HG03439 (cell line): Measurements from ENCODE around the gene NFKB1.
"Not testable (repeated sequence)": the region's sequence is repeated elsewhere in the genome, so short reads cannot be mapped to it uniquely, and the experiment has no call there.

Source experiments
- ATAC-seq: cut with Tn5 transposase; IDR thresholded peaks from one replicate; pipeline ENCODE4 v1.9.1; 2021; ENCODE audit warnings: mild to moderate bottlenecking, moderate library complexity; ENCODE audit not compliant: unreplicated experiment

NFKB1 gene

GRCh38 chr4:102598086-102598761 lies 97.1 kb downstream of the NFKB1 start:
- no peak for ATAC-seq

DNA sequence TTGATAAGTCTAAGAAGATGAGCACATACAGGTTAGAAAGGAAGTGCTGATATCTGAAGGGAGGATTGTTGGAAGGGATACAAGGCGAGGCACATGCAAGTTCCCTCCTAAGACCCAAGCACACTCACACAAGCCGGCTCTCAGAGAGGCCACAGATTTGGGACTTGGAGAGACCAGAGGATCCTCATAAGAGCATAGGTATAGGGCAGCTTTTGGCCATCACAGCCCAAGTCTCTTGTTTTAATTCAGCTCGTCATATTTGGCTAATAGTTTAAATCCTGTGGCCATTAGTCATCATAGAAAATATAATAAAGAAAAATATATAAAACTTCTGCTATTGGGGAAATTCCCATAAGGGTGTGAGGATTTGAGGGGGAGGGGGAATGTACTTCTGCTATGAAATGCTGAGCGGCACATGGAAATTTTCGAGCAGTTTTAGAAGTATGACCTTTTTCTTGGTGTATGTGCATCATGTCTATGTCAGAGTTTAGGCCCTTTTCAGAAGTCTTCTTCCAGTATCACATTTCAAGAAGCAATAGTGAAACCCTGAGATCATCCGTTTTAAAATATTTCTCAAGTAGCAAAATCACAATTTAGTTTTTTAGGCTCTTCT lies 97.7 kb downstream of the NFKB1 start:
- ATAC-seq = peak; percentile 72

DNA sequence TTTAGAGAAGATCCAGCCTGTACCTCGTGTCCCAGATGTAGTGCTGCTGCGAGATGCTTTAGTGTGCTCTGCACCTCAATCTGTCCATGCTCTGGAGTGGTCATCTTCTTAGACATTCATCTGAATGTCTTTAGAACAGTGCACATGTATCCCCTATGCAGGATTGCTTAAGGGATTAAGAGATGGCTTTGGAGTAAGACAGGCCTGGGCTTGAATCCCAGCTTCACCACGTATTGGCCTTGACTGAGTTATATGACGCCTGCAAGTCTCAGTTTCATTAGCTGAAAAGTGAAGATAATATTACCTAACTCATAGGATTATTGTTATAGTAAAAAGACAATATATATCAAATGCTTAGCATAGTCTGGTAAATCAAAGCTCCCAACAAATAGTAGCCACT lies 98.3 kb downstream of the NFKB1 start:
- peak; percentile 33 for ATAC-seq

DNA sequence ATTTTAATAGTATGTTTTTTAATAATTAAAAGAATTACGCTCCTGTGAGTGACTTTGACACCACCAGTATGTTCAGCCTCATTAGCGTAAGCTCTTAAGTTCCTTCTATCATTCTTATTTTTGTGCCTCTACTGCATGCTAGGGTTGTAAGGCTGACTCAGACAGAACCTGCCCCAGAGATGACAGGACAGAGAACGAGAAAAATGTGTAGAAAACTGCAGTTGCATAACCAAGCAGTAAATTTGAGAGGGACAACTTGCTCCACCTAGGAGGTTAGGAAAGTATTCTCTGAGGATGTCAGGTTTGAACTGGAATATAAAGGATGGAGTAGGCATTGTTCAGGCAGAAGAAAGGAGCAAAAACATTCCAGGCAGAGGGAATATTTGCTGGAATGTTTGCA lies 98.7 kb downstream of the NFKB1 start:
- ATAC-seq = no peak

- ATAC-seq = no peak
Measured at GRCh38 chr4:102600689-102601088, 99.5 kb downstream of the NFKB1 start.

DNA sequence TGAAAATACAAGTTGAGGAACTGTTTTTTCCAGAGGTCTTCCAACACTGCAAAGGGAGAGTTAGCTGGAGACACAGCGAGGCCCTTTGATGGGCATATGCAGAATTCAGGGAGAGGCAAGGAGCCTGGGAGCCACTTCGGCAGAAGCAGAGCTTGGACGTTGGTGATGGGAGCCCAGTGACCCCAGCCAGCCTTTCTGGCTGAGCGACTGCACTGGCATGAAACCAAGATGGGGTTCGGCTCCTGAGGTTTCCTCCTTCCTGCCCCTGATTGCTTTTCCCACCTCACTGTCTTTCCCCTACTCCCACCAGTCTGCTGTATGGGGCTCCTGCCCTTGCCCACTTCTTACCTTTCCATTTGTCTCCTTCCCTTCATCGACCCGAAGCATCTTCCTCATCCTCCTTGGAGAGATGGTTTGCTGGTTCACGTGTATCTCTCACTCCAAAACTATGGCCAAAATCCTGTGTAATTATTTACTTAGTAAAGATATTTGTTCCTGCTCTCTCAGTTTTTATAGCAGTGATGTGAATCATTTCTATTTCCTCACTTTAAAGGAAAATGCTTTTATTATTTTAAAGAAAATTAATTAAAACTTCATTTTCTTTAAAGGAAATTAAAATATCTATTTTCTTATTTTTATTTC lies 100.5 kb downstream of the NFKB1 start:
- ATAC-seq = no peak

DNA sequence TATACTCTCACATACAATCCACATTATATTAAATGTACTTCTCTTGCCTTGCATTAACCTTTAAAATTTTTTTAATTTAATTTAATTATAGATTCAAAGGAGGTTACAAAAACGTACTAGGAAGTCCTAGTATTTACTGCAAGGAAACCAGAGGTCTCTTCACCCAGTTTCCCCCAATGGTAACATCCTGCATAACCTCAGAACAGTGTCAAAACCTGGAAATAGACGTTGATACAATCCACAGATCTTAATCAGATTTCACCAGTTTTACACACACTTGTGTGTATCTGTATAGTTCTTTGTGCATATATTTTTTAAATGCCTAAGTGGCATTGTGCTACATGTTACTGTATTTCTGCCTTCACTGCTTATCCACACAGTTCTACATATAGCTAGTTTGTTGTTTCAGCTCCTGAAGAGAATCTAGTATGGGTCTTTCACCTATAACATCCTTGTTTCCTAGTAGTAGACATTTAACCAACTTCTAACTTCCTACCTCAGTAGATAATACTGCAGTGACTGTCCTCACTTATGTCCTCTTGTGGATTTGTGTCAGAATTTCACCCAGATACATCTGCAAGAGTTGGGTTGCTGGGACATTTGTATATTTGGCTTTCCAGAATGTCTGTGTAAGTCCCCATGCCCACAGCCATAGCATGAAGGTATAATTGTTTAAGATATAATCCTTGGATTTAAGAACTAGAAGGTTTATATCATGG lies 103.2 kb downstream of the NFKB1 start:
- no peak for ATAC-seq

GRCh38 chr4:102606261-102606660 lies 105.1 kb downstream of the NFKB1 start:
- ATAC-seq = no peak

- ATAC-seq = no peak
Measured at GRCh38 chr4:102606846-102607450, 105.8 kb downstream of the NFKB1 start.

- no peak for ATAC-seq
Measured at GRCh38 chr4:102608190-102608589, 107.0 kb downstream of the NFKB1 start.

- no peak for ATAC-seq
Measured at GRCh38 chr4:102610007-102610406, 108.8 kb downstream of the NFKB1 start.

GRCh38 chr4:102610476-102610875 lies 109.3 kb downstream of the NFKB1 start:
- no peak for ATAC-seq

- no peak for ATAC-seq
Measured at GRCh38 chr4:102612210-102612609, 111.1 kb downstream of the NFKB1 start.

- ATAC-seq = no peak
Measured at GRCh38 chr4:102612824-102613366, 111.7 kb downstream of the NFKB1 start.

GRCh38 chr4:102614801-102615200 lies 113.6 kb downstream of the NFKB1 start:
- no peak for ATAC-seq

DNA sequence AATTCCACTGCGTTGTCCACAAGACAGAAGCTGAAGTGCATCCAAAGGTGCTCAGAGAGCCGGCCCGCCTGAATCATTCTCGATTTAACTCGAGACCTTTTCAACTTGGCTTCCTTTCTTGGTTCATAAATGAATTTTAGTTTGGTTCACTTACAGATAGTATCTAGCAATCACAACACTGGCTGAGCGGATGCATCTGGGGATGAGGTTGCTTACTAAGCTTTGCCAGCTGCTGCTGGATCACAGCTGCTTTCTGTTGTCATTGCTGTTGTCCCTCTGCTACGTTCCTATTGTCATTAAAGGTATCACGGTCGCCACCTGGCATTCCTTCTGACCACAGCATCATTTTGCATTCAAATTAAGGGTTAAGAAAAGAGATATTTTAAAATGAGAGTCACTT lies 115.5 kb downstream of the NFKB1 start:
- ATAC-seq = no peak

GRCh38 chr4:102619021-102619420 lies 117.9 kb downstream of the NFKB1 start:
- ATAC-seq = not testable (repeated sequence)

DNA sequence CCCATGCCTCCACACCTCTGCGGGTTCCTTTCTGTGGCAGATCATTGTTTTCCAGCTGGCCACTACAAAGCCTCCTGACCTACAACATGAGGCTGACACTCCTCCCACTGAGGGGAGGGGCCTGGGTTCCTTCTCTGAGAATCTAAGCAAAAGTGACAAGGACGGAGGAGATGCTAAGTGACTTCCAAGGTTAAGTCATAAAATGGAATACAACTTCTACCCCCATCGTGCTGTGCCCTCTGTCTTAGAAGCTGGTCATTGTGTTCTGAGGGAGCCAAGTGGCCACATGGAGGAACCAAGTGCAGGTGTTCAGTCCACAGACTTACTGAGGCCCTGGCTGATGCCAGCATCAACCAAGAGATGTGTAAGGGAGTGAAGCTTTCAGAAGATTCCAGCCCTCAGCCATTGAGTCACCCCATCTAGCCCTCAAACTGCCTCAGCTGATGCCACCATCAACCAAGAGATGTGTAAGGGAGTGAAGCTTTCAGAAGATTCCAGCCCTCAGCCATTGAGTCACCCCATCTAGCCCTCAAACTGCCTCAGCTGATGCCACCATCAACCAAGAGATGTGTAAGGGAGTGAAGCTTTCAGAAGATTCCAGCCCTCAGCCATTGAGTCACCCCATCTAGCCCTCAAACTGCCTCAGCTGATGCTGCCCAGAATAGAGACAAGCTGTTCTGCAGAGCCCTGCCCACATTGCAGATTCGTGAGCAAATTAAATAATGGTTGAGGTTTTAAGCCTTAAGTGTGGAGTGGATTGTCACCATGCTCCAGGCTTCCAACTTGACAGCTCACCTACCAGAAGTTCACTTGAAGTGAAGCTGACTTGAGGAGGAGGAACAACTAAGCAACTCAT lies 118.8 kb downstream of the NFKB1 start:
- not testable (repeated sequence) for ATAC-seq

DNA sequence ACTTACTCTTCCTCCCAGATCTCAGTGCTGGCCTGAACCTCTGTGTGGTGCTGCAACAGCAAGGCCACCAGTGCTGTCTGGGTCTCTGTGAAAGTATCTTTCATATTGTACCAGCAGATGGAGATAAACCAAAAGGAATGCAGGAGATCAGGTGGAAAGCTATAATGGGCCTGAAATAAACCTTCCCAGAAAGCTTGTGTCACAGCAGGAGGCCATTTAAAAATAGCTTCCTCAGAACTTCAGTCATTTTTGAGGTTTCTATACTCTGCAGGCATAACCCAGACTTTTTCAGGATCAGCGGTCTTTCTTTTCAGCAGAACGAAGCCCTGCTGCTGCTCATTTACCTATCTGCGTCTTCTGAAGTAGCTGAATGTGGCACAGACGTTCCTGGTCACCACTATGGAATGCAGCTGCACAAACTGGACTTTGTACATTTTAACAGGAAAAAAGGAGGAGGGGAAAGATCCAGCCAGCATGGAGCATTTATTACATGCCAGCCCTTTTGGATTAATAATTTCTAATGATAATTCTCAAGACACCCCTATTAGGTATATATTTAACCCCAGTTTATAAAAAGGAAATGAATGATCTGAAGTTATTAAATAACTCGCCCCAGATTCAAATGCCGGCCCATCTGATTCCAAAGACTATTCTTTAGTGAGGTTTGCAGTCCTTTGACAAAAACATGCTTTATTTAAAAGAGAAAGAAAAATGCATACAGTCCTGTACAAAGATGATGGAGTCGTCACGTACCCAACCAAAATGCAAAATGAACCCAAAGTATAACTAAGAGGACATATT lies 119.7 kb downstream of the NFKB1 start:
- ATAC-seq = no peak
